Measurements from ENCODE around the gene CRACR2B.

- TF ChIP-seq POLR2A (IDR thresholded peaks at IDR 0.05), result no peak
- no peak for TF ChIP-seq POLR2AphosphoS5 (IDR thresholded peaks at IDR 0.05)
Observed at GRCh38 chr11:859394-860131, 31.8 kb downstream of the CRACR2B start.

All from prostate gland (tissue), 1 donor.